Astrocyte of the cerebellum (primary cell): ENCODE measurements around the gene PTCD2.

Source experiments
- DNase-seq: peaks from one replicate; pipeline ENCODE4 v3.0.0-alpha.2; 2011; ENCODE audit warnings: low read depth
- H3K4me3 ChIP-seq: 2 replicates; pipeline ENCODE4 v1.5.1; 2011; ENCODE audit warnings: mild to moderate bottlenecking, low read depth, low read length, moderate library complexity
- CTCF ChIP-seq: IDR thresholded peaks from 2 replicates; pipeline ENCODE4 v1.5.1; 2012; ENCODE audit warnings: low read length, low read depth, moderate library complexity, mild to moderate bottlenecking; ENCODE audit errors: missing control alignments
- in situ Hi-C: cut with HindIII; loops from 2 replicates; pipeline ENCODE4 v1.10.0; 2017; ENCODE audit warnings: low sequenced_read_pairs

PTCD2 gene

GRCh38 chr5:72281430-72281763, 38.8 kb upstream of the PTCD2 start:
- in situ Hi-C loops: no loop called here
- no peak overlapping the region for H3K4me3 ChIP-seq
- no peak for DNase-seq
- no peak for TF ChIP-seq CTCF

DNA sequence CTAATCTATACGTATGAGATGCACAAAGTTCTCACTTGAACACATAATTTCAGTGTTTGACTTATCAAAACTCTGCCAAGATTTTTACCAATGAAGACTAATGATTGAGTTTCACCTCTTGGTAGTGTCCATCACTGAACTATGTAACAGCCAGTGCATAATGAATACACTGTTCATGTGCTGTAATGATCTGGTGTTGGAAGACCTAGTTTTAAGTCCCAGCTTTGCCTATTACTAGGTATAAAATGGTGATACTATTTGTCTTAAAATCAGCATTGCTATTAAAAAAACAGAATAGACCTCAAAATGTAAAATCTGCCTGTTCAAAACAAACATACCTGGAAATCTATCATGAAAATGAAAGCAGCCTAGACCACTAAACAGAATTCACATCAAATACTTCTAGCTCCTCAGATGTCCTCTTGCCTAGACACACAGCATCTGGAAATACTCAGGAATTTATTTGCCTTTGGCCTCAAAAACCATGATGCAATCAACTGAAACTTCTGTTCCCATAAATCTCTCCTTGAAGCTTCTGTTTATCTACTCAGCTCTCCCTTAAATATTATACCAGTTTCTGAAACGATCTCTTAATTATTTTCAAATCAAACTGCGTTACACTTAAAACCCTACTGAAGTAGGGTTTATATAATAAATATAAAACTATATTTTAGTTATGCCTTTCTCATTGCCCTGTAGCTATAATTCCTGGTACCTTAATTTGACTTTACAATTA, 38.2 kb upstream of the PTCD2 start:
- DNase-seq: peak; percentile 46
- in situ Hi-C loops: no loop called here
- TF ChIP-seq CTCF: no peak
- no peak overlapping the region for H3K4me3 ChIP-seq

DNA sequence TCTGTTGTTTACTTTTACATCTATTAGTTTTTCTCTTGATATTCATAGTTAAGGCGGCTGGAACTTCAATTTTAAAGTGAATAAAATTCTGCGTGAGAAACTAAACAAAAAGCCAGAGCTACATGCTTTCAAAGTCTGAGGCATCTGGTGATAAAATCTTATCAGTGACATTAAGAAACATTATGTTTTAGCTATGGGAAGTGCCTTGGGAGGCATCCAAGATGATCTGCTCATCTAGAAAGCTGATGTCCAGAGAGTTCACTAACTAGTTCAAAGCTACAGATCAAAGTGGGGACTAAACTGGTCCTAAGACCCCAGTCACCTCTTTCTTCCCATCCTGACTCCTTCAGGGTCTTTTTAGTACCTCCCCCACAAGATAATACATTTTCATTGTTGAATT, 37.3 kb upstream of the PTCD2 start:
- in situ Hi-C loops: no loop called here
- no peak for TF ChIP-seq CTCF
- DNase-seq: no peak
- H3K4me3 ChIP-seq: no peak overlapping the region

DNA sequence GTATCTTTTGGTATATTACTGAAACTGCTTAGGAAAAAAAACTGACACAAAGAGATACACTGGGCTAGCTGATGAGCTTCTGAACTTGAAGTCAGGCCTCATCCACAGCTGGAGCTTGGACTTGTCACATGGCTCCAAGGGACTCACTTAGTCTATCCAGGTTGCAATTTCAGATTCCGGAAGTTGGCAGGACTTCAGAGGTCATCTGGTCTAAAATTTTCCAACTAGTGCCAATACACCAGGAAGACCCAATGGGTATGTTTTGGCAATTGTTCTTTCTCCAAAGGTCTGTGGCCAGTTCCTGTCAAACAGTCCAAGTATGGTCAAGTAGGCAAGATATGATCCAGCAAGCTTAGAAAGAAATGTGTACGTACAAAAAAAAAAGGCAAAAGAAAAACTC, 36.8 kb upstream of the PTCD2 start:
- TF ChIP-seq CTCF: no peak
- in situ Hi-C loops: no loop called here
- H3K4me3 ChIP-seq: no peak overlapping the region
- DNase-seq: no peak

GRCh38 chr5:72284559-72285423, 35.4 kb upstream of the PTCD2 start:
- no peak for TF ChIP-seq CTCF
- in situ Hi-C loops: no loop called here
- no peak for DNase-seq
- H3K4me3 ChIP-seq: no peak overlapping the region

DNA sequence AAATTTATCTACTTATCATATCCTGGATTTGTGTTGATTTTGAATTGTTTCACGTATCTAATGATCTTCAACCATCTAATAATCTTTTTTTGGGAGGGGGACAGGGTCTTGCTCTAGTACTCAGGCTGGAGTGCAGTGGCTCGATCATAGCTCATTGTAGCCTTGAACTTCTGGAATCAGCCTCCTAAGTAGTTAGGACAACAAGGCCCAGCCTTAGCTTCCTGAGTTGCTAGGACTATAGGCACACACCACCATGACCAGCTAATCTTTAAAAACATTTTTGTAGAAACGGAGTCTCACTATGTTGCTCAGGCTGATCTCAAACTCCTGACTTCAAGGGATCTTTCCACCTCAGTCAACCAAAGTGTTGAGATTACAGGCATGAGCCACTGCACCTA, 34.8 kb upstream of the PTCD2 start:
- no peak for TF ChIP-seq CTCF
- in situ Hi-C loops: no loop called here
- no peak for DNase-seq
- no peak overlapping the region for H3K4me3 ChIP-seq
